BE2C (cell line): ENCODE results near the gene PEX16.
"Not testable (repeated sequence)": the region's sequence is repeated elsewhere in the genome, so short reads cannot be mapped to it uniquely, and the experiment has no call there.

ENCODE experiments used
- DNase-seq: peaks from one replicate; pipeline ENCODE4 v3.0.0-alpha.2; 2020
- H3K27me3 ChIP-seq: fragments of 250-450 bp; sonication (Bioruptor Pico); 2 replicates; pipeline ENCODE4 v1.5.1; 2020; ENCODE audit warnings: mild to moderate bottlenecking
- H3K36me3 ChIP-seq: fragments of 250-450 bp; sonication (Bioruptor Pico); 2 replicates; pipeline ENCODE4 v1.5.1; 2020; ENCODE audit warnings: mild to moderate bottlenecking
- H3K4me1 ChIP-seq: fragments of 250-450 bp; sonication (Bioruptor Pico); 2 replicates; pipeline ENCODE4 v1.5.1; 2020
- H3K4me3 ChIP-seq: 2 replicates; pipeline ENCODE4 v1.5.1; 2011; ENCODE audit warnings: low read depth, low read length
- H3K9me3 ChIP-seq: fragments of 250-450 bp; sonication (Bioruptor Pico); 2 replicates; pipeline ENCODE4 v1.5.1; 2020
- TF ChIP-seq, protein P1 (sequence below): IDR thresholded peaks from 2 replicates; pipeline ENCODE4 v1.5.1; 2012; ENCODE audit warnings: mild to moderate bottlenecking, low read depth, low read length

Gene PEX16

GRCh38 chr11:45910623-45911022 is 7.1 kb downstream of the PEX16 start:
- Histone ChIP-seq H3K36me3 (no peaks in the 10 kb centered on the region; the same call in 1 of the 2 replicates), H3K4me1 (no peaks in the 10 kb centered on the region), H3K27me3 (no peaks in the 10 kb centered on the region), H3K4me3 (no peak overlapping the region), H3K9me3 (no peaks in the 10 kb centered on the region)
- TF ChIP-seq, protein P1, sequence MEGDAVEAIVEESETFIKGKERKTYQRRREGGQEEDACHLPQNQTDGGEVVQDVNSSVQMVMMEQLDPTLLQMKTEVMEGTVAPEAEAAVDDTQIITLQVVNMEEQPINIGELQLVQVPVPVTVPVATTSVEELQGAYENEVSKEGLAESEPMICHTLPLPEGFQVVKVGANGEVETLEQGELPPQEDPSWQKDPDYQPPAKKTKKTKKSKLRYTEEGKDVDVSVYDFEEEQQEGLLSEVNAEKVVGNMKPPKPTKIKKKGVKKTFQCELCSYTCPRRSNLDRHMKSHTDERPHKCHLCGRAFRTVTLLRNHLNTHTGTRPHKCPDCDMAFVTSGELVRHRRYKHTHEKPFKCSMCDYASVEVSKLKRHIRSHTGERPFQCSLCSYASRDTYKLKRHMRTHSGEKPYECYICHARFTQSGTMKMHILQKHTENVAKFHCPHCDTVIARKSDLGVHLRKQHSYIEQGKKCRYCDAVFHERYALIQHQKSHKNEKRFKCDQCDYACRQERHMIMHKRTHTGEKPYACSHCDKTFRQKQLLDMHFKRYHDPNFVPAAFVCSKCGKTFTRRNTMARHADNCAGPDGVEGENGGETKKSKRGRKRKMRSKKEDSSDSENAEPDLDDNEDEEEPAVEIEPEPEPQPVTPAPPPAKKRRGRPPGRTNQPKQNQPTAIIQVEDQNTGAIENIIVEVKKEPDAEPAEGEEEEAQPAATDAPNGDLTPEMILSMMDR = no peak
- no peak for DNase-seq

DNA sequence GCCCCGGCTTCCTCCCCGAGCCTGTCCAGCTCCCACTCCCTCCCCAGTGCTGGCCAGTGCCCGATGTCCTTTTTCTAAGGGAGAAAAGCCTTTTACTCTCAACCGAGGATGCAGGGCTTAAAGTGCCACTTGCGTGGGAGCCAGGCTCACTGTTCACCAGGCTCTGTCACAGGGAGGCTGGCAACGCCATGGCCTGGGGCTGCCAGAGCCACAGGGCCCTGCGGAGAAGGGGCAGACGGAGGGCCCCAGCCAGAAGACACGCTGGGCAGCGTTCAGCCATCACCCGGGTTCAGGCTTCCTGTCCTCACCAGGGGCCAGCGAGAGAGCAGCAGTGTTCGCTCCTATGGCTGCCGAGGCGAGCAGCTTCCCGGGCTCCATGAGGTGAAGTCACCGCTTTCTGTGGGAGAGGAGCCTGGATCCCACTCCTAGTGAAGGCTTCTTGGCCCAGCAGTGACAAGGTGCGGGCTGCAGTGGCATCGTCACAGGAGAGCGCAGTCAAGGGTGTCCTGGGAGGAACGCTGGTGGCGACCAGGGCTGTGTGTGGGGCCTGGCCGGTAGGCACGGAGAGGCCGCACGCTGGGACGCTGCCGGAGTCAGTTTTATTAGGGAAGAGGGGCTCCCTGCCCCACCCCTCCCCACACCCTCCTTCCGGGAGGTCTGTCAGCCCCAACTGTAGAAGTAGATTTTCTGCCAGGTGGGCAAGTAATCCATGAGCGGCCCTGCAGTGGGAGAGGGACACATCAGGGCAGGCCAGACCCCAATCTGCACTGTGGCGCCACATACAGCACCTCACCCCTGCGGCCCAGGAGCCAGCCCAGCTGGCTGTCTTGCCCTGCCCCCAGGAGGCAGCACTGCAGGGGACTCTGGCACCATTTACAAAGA is 7.8 kb downstream of the PEX16 start:
- Histone ChIP-seq H3K4me1 (no peaks in the 10 kb centered on the region), H3K4me3 (no peak overlapping the region), H3K9me3 (no peaks in the 10 kb centered on the region), H3K27me3 (no peaks in the 10 kb centered on the region), H3K36me3 (no peaks in the 10 kb centered on the region; the same call in 1 of the 2 replicates)
- TF ChIP-seq, protein P1 = no peak
- DNase-seq = no peak

DNA sequence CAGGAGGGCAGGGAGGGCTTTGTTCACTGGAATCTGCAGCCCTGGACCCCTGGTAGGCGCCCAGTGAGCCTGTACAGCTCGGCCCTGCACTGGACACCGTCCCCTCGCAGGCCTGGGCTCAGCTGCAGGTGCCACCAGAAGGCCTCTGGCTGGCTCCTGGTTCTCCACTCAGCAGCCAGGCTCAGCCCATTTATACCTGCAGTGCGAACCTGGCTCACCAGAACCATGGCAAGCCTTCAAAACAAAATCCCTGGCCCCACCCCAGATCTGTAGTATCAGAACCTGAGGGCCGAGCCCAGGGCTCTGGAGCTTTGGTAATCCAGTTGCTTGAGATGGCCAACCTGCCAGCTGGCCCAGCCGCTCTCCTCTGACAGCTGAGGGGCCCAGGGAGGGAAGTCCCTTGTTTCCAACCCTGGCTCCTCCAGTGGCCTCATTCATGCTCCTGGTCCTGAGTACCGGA is 9.7 kb downstream of the PEX16 start:
- TF ChIP-seq, protein P1 = no peak
- Histone ChIP-seq H3K36me3 (peaks cover 13% of the 10 kb centered on the region), H3K4me3 (no peak overlapping the region), H3K4me1 (no peaks in the 10 kb centered on the region), H3K9me3 (no peaks in the 10 kb centered on the region), H3K27me3 (no peaks in the 10 kb centered on the region)
- no peak for DNase-seq

- Histone ChIP-seq H3K9me3 (no peaks in the 10 kb centered on the region), H3K27me3 (no peaks in the 10 kb centered on the region), H3K4me3 (no peak within 1 kb of the TSS), H3K36me3 (peaks cover 19% of the 10 kb centered on the region), H3K4me1 (no peaks in the 10 kb centered on the region)
- DNase-seq = no peak
- TF ChIP-seq, protein P1 = no peak
These were observed 10.6 kb downstream of the PEX16 start, which contains the start of gene FREY1 for GRCh38 chr11:45906965-45907611. Gene FREY1, minus strand, starts transcription at chr11:45907271. Its CDS starts 26 bp downstream, at chr11:45907245.

- DNase-seq = no peak
- Histone ChIP-seq H3K9me3 (no peaks in the 10 kb centered on the region), H3K4me3 (no peak overlapping the region), H3K36me3 (peaks cover 22% of the 10 kb centered on the region), H3K4me1 (no peaks in the 10 kb centered on the region), H3K27me3 (no peaks in the 10 kb centered on the region)
- TF ChIP-seq, protein P1 = no peak
These were observed 11.5 kb downstream of the PEX16 start for GRCh38 chr11:45906096-45906682.

DNA sequence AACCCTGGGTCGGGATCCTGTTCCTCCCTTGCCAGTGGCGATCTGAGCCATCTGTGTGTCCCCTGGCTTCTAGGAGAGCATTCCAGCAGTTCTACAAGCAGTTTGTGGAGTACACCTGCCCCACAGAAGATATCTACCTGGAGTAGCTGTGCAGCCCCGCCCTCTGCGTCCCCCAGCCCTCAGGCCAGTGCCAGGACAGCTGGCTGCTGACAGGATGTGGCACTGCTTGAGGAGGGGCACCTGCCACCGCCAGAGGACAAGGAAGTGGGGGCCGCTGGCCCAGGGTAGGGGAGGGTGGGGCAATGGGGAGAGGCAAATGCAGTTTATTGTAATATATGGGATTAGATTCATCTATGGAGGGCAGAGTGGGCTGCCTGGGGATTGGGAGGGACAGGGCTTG is 12.1 kb downstream of the PEX16 start:
- peaks cover 22% of the 10 kb centered on the region for H3K36me3 ChIP-seq
- DNase-seq, H3K27me3 ChIP-seq, H3K4me3 ChIP-seq, H3K4me1 ChIP-seq, H3K9me3 ChIP-seq: not testable (repeated sequence)
